ENCODE data around the gene IDE. TPM values are rescaled to one million over a fixed set of nuclear protein-coding genes. Genes with fewer than 3 reads are reported as not detected.
"Not testable (repeated sequence)": the region's sequence is repeated elsewhere in the genome, so short reads cannot be mapped to it uniquely, and the experiment has no call there.

Gene IDE
- total RNA-seq, 1 donor from 2014 or later: 19.6 TPM

GRCh38 chr10:92593619-92594588 is 20.0 kb upstream of the IDE start:
- peak overlapping the region; percentile 96 for H3K4me3 ChIP-seq (ENCODE audit: low read depth, low read length)
- DNase-seq (ENCODE audit: low read depth): no peak

GRCh38 chr10:92592761-92593618 is 19.1 kb upstream of the IDE start, which contains the start of gene KIF11:
Gene KIF11 (plus strand): TSS chr10:92593130. CDS start chr10:92593376, 246 bp downstream.
- TF ChIP-seq, protein P1, sequence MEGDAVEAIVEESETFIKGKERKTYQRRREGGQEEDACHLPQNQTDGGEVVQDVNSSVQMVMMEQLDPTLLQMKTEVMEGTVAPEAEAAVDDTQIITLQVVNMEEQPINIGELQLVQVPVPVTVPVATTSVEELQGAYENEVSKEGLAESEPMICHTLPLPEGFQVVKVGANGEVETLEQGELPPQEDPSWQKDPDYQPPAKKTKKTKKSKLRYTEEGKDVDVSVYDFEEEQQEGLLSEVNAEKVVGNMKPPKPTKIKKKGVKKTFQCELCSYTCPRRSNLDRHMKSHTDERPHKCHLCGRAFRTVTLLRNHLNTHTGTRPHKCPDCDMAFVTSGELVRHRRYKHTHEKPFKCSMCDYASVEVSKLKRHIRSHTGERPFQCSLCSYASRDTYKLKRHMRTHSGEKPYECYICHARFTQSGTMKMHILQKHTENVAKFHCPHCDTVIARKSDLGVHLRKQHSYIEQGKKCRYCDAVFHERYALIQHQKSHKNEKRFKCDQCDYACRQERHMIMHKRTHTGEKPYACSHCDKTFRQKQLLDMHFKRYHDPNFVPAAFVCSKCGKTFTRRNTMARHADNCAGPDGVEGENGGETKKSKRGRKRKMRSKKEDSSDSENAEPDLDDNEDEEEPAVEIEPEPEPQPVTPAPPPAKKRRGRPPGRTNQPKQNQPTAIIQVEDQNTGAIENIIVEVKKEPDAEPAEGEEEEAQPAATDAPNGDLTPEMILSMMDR (conservative IDR thresholded peaks at IDR 0.05; ENCODE audit: low read depth, low read length): no peak
- no peak for DNase-seq (ENCODE audit: low read depth)
- H3K4me3 ChIP-seq (ENCODE audit: low read depth, low read length): peak within 1 kb of the TSS; percentile 96

More at GRCh38 chr10:92593619-92594588, 20.0 kb upstream of the IDE start:
- TF ChIP-seq, protein P1 (conservative IDR thresholded peaks at IDR 0.05; ENCODE audit: low read depth, low read length): no peak

GRCh38 chr10:92591550-92592022 is 17.7 kb upstream of the IDE start:
- no peak for DNase-seq (ENCODE audit: low read depth)
- TF ChIP-seq, protein P1 (conservative IDR thresholded peaks at IDR 0.05; ENCODE audit: low read depth, low read length): no peak
- peak overlapping the region; percentile 96 for H3K4me3 ChIP-seq (ENCODE audit: low read depth, low read length)

DNA sequence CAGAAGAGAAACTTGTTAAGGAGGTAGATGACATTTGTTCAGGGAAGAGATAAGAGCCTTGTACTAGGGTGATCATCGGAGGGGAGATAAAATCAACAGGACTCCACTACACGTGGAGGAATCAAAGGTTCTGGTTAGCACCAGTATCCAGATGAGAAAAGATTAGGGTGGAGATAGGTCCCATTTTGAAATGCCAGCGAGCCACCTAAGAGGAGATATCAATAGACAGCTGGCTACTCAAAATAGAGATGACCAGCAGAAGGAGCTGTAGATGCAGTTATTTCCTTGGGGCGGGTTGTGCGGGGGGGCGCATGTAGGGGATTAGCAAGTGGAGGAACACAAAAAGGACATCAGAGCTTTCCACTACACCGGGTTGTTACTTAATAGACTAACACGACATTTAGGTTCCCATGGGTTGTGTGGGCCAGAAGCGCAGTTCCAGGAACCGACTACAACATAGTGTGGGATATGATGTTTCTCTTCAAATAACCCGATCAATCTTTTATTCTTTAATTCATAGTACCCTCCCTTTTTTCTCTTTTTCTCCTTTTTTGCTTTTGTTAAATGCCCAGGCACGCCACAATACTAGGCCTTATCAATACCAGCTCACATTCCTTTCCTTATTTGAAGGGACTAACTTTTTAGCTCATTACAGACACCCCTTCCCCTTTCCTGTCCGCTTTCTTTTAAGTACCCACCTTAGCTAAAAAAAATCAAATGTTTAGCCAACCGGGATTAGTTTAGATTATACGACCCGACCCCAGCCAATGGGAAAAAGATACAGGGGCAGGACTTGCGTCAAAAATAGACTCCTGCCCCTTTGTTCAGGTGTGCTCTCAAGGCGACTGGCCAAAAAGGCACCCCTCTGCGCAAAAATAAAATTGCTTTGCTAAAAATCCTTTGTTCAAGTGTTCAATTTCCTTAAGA is 17.0 kb upstream of the IDE start:
- no peak for DNase-seq (ENCODE audit: low read depth)
- H3K4me3 ChIP-seq (ENCODE audit: low read depth, low read length): peak overlapping the region; percentile 96
- TF ChIP-seq, protein P1 (conservative IDR thresholded peaks at IDR 0.05; ENCODE audit: low read depth, low read length): peak; percentile 38

GRCh38 chr10:92582347-92582746 is 8.5 kb upstream of the IDE start:
- not testable (repeated sequence) for H3K4me3 ChIP-seq (ENCODE audit: low read depth, low read length); DNase-seq (ENCODE audit: low read depth)

DNA sequence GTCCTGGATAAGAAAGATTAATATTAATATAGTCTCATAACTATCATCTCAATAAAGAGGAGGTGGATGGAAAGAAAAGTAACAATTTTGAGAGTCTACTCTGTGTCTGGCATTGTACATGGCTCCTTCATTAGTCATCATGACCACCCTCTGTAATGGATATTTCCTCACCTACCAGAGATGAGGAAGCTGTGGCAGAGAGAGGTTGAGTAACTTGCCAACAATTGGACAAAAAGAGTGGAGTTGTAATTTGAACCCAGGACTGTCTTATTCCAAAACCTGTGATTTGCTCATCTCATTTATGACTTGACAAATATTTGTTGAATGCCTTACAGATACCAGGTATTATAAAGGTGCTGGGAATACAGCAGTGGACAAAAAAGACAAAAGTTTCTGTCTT is 2.1 kb upstream of the IDE start:
- no peak overlapping the region for H3K4me3 ChIP-seq (ENCODE audit: low read depth, low read length)
- no peak for DNase-seq (ENCODE audit: low read depth)
- TF ChIP-seq, protein P1 (conservative IDR thresholded peaks at IDR 0.05; ENCODE audit: low read depth, low read length): no peak

Measured in epithelial cell of proximal tubule (primary cell).